Mesangial cell (primary cell): ENCODE measurements around the gene DMRTC1B. TPM values are rescaled to one million over a fixed set of nuclear protein-coding genes. Genes with fewer than 3 reads are reported as not detected.

Source experiments
- total RNA-seq: library from RNA; depleted of rRNA; stranded (reverse); fragments of >200 nt; gene quantifications from 2 replicates; pipeline ENCODE4 v1.2.3, GENCODE V29; 2015

Gene DMRTC1B
- not detected in 2 replicates for total RNA-seq

DNA sequence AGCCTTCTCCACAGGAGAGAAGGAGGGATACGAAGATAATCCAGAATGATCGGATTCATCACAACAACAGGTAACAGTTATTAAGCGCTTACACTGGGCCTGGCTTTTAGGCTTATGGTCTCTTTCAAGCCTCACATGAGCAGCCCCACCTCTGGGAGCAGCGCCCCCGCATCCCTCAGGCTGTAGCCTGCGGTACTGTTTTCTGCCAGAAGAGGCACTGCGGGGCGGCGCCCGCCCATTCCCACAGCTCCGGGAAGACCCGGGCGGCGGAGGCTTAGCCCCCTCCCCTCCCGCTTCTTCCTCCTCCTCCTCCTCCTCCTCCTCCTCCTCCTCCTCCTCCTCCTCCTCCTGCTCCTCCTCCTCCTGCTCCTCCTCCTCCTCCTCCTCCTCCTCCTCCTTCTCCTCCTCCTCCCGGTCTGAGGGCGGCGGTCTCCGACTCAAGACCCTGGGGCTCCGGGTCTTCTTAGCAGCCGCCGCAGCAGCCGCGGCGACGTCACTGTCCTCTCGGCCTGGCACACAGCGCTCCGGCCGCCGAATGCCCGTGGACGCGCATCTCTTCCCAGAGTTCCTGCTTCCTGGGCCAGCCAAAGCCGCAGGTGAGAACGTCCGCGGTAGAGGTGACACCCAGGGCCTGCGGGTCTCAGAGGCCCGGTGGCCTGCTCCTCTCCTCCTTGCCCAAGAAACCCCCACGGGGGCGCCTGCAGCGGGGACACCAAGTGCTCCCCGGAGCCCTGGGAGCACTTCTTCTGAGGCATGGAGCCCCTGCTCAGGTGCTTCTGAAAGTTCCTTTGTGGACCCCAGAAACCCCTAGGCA is at the start of gene DMRTC1B:
Gene DMRTC1B (plus strand): TSS at position 238 of the 814 bp plus-strand sequence. CDS start 68,246 bp downstream, outside the sequence.

GRCh38 chrX:72782560-72782959 is 5.9 kb downstream of the DMRTC1B start, which contains the start of gene FAM236B:
Gene FAM236B, minus strand, starts transcription at chrX:72782660. Its CDS starts 100 bp downstream, at chrX:72782560.

DNA sequence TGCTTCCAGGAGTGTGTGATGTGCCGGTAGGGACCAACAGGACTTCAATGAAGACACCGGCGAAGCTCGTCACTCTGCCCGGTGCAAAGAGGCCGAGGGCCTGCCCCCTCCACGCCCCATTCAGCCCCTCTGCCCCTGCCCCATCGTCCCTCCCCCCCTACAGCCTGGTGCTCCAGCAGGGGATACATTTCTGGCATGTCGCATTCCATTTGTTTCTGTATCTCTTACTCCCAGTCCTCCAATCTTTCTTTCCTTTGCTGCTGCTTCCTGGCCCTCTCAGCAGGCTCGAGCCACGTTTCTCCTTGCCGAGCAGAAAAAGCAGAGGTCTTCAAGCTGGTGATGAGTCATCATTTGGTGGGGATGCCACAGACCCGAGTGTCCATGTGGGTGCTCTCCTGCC is 31.4 kb downstream of the DMRTC1B start, which contains the start of gene FAM236D:
Gene FAM236D (minus strand): TSS at position 101 of the 400 bp plus-strand sequence. CDS start 100 bp downstream, at position 1.

Other genes with a start within 250 kb of the DMRTC1B start
- 12.0 and 13.4 TPM in 2 replicates for gene HDAC8, start 204.0 kb upstream of the DMRTC1B start, total RNA-seq
- gene PHKA1, start 62.6 kb upstream of the DMRTC1B start, total RNA-seq = 4.9 and 6.0 TPM in 2 replicates
- gene FAM236B, start 5.8 kb downstream of the DMRTC1B start, total RNA-seq = not detected in 2 replicates
- gene FAM236D, start 31.3 kb downstream of the DMRTC1B start, total RNA-seq = not detected in 2 replicates
- not detected in 2 replicates for gene FAM236C, start 135.7 kb downstream of the DMRTC1B start, total RNA-seq
- gene FAM236A, start 161.3 kb downstream of the DMRTC1B start, total RNA-seq = not detected in 2 replicates
- not detected in 2 replicates for gene DMRTC1, start 166.9 kb downstream of the DMRTC1B start, total RNA-seq
- gene PABPC1L2B, start 226.0 kb downstream of the DMRTC1B start, total RNA-seq = not detected in 2 replicates